Measurements from ENCODE around the gene STARD4.

DNA sequence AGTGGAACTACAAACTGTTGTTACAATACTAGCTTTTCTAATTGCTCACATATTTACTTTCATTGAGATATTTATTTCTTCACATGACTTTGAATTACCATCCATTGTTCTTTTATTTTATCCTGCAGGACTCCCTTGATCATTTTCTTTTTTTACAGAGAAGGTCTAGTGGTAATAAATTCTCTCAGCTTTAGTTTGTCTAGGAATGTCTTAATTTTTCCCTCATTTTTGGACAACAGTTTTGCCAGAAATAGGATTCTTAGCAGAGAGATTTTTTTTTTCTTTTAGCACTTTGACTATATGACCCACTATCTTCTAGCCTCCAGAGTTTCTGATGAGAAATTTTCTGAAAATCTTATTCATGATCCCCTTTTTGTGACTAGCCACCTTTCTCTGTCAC is 47.3 kb upstream of the STARD4 start:
- TF ChIP-seq, protein P1, sequence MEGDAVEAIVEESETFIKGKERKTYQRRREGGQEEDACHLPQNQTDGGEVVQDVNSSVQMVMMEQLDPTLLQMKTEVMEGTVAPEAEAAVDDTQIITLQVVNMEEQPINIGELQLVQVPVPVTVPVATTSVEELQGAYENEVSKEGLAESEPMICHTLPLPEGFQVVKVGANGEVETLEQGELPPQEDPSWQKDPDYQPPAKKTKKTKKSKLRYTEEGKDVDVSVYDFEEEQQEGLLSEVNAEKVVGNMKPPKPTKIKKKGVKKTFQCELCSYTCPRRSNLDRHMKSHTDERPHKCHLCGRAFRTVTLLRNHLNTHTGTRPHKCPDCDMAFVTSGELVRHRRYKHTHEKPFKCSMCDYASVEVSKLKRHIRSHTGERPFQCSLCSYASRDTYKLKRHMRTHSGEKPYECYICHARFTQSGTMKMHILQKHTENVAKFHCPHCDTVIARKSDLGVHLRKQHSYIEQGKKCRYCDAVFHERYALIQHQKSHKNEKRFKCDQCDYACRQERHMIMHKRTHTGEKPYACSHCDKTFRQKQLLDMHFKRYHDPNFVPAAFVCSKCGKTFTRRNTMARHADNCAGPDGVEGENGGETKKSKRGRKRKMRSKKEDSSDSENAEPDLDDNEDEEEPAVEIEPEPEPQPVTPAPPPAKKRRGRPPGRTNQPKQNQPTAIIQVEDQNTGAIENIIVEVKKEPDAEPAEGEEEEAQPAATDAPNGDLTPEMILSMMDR (IDR thresholded peaks at IDR 0.05): no peak
- TF ChIP-seq EZH2 (IDR thresholded peaks at IDR 0.05) (no peak), EZH2phosphoT487 (IDR thresholded peaks at IDR 0.05) (no peak)

All from neural progenitor cell (in vitro differentiated cells).